DND-41 (cell line): ENCODE results near the gene GSS.
"Not testable (repeated sequence)": the region's sequence is repeated elsewhere in the genome, so short reads cannot be mapped to it uniquely, and the experiment has no call there.

ENCODE experiments used
- ATAC-seq: fragments of 200-7000 bp; cut with Tn5 transposase; 3 replicates; pipeline ENCODE4 v1.9.1; 2021; ENCODE audit warnings: low read depth; ENCODE audit not compliant: insufficient read depth
- DNase-seq: peaks from one replicate; pipeline ENCODE4 v3.0.0-alpha.2; 2020
- H2AFZ ChIP-seq: 2 replicates; pipeline ENCODE4 v1.6.0; 2012; ENCODE audit warnings: low read depth, low read length
- H3K27ac ChIP-seq: 2 replicates; pipeline ENCODE4 v1.5.1; 2012; ENCODE audit warnings: low read length, inconsistent platforms
- H3K27me3 ChIP-seq: fragments of 200-600 bp; sonication (generic); 2 replicates; pipeline ENCODE4 v1.6.0; 2012; ENCODE audit warnings: low read length, mild to moderate bottlenecking, inconsistent platforms; ENCODE audit not compliant: insufficient read depth, poor library complexity
- H3K36me3 ChIP-seq: 2 replicates; pipeline ENCODE4 v1.5.1; 2012; ENCODE audit warnings: low read length, inconsistent platforms; ENCODE audit not compliant: insufficient read depth
- H3K4me1 ChIP-seq: 2 replicates; pipeline ENCODE4 v1.5.1; 2012; ENCODE audit warnings: mild to moderate bottlenecking, low read length; ENCODE audit not compliant: insufficient read depth
- H3K4me2 ChIP-seq: 2 replicates; pipeline ENCODE4 v1.6.0; 2012; ENCODE audit warnings: mild to moderate bottlenecking, moderate library complexity, low read length, inconsistent platforms; ENCODE audit not compliant: insufficient read depth
- H3K4me3 ChIP-seq, 2 experiments: fragments of 200-600 bp in 1 of 2; shearing (Covaris generic) in 1 of 2; 2 replicates each; pipeline ENCODE4 v1.5.1; 2012 to 2016; ENCODE audit warnings: inconsistent platforms in 2 of 2, low read length in 2 of 2, mild to moderate bottlenecking in 2 of 2, low read depth in 1 of 2, moderate library complexity in 1 of 2
- H3K79me2 ChIP-seq: 2 replicates; pipeline ENCODE4 v1.6.0; 2012; ENCODE audit warnings: low read length, inconsistent platforms; ENCODE audit not compliant: insufficient read depth
- H3K9ac ChIP-seq: 2 replicates; pipeline ENCODE4 v1.6.0; 2012; ENCODE audit warnings: low read depth, mild to moderate bottlenecking, inconsistent platforms, low read length, moderate library complexity
- H3K9me3 ChIP-seq: 2 replicates; pipeline ENCODE4 v1.5.1; 2012; ENCODE audit warnings: low read length, moderate library complexity, mild to moderate bottlenecking, inconsistent platforms; ENCODE audit not compliant: insufficient read depth, severe bottlenecking
- H4K20me1 ChIP-seq: 2 replicates; pipeline ENCODE4 v1.6.0; 2012; ENCODE audit warnings: low read length; ENCODE audit not compliant: insufficient read depth
- EZH2 ChIP-seq: IDR thresholded peaks from 3 replicates; pipeline ENCODE4 v1.6.1; 2012; ENCODE audit warnings: borderline replicate concordance, low read depth, mild to moderate bottlenecking, moderate library complexity, low read length, inconsistent platforms; ENCODE audit not compliant: severe bottlenecking
- TF ChIP-seq, protein P1 (sequence below): IDR thresholded peaks from 2 replicates; pipeline ENCODE4 v1.5.1; 2012; ENCODE audit warnings: borderline replicate concordance, low read length, moderate library complexity, mild to moderate bottlenecking; ENCODE audit not compliant: poor library complexity, severe bottlenecking; ENCODE audit errors: extremely low read depth

GSS gene

GRCh38 chr20:34907616-34908469 is 47.8 kb downstream of the GSS start:
- no peaks in the 10 kb centered on the region for H4K20me1 ChIP-seq
- no peak overlapping the region for H3K27ac ChIP-seq
- no peak overlapping the region for H3K4me2 ChIP-seq
- H3K9ac ChIP-seq: no peak overlapping the region
- H3K9me3 ChIP-seq: no peaks in the 10 kb centered on the region
- DNase-seq (no peak), ATAC-seq (no peak; the same call in 2 of the 3 replicates)
- H3K4me3 ChIP-seq: no peak overlapping the region
- no peaks in the 10 kb centered on the region for H3K27me3 ChIP-seq
- no peaks in the 10 kb centered on the region for H3K36me3 ChIP-seq
- TF ChIP-seq EZH2: no peak
- TF ChIP-seq, protein P1, sequence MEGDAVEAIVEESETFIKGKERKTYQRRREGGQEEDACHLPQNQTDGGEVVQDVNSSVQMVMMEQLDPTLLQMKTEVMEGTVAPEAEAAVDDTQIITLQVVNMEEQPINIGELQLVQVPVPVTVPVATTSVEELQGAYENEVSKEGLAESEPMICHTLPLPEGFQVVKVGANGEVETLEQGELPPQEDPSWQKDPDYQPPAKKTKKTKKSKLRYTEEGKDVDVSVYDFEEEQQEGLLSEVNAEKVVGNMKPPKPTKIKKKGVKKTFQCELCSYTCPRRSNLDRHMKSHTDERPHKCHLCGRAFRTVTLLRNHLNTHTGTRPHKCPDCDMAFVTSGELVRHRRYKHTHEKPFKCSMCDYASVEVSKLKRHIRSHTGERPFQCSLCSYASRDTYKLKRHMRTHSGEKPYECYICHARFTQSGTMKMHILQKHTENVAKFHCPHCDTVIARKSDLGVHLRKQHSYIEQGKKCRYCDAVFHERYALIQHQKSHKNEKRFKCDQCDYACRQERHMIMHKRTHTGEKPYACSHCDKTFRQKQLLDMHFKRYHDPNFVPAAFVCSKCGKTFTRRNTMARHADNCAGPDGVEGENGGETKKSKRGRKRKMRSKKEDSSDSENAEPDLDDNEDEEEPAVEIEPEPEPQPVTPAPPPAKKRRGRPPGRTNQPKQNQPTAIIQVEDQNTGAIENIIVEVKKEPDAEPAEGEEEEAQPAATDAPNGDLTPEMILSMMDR: no peak
- no peak overlapping the region for H2AFZ ChIP-seq
- no peaks in the 10 kb centered on the region for H3K79me2 ChIP-seq
- H3K4me1 ChIP-seq: no peaks in the 10 kb centered on the region

DNA sequence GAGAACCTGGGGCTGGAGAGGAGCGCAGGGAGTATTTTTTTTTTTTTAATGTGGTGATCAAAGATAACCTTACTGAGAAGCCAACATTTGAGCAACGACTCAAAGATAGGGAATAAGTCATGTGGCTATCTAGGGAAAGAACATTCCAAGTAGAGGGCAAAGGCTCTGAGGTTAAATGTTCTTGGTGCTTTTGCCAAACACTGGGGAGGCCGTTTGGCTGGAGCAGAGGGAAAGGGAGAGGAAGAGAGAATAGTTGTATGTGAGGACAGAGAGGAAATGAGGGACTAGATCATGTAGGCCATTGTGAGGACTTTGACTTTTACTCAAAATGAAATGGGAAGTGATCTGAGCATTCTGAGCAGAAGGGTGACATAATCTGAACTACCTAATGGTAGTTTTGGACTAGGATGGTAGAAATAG is 51.4 kb downstream of the GSS start:
- no peaks in the 10 kb centered on the region for H3K27me3 ChIP-seq
- H3K9ac ChIP-seq: no peak overlapping the region
- no peaks in the 10 kb centered on the region for H3K4me1 ChIP-seq
- no peaks in the 10 kb centered on the region for H3K79me2 ChIP-seq
- DNase-seq (no peak), ATAC-seq (no peak)
- no peaks in the 10 kb centered on the region for H4K20me1 ChIP-seq
- no peak overlapping the region for H3K4me2 ChIP-seq
- H3K9me3 ChIP-seq: no peaks in the 10 kb centered on the region
- no peak overlapping the region for H3K4me3 ChIP-seq
- TF ChIP-seq, protein P1: no peak
- TF ChIP-seq EZH2: no peak
- no peaks in the 10 kb centered on the region for H3K36me3 ChIP-seq
- no peak overlapping the region for H3K27ac ChIP-seq
- no peak overlapping the region for H2AFZ ChIP-seq

DNA sequence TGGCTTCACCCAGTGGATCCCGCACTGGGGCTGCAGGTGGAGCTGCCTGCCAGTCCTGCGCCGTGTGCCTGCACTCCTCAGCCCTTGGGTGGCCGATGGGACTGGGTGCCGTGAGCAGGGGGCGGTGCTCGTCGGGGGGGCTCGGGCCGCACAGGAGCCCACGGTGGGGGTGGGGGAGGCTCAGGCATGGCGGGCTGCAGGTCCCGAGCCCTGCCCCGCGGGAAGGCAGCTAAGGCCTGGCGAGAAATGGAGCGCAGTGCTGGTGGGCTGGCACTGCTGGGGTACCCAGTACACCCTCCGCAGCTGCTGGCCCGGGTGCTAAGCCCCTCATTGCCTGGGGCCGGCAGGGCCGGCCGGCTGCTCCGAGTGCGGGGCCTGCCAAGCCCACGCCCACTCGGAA is 56.9 kb downstream of the GSS start:
- not testable (repeated sequence) for H3K9ac ChIP-seq, H3K27me3 ChIP-seq, ATAC-seq, H3K4me1 ChIP-seq, H3K36me3 ChIP-seq, H3K79me2 ChIP-seq, H4K20me1 ChIP-seq, H2AFZ ChIP-seq, H3K4me2 ChIP-seq, H3K9me3 ChIP-seq, H3K4me3 ChIP-seq, DNase-seq, H3K27ac ChIP-seq

DNA sequence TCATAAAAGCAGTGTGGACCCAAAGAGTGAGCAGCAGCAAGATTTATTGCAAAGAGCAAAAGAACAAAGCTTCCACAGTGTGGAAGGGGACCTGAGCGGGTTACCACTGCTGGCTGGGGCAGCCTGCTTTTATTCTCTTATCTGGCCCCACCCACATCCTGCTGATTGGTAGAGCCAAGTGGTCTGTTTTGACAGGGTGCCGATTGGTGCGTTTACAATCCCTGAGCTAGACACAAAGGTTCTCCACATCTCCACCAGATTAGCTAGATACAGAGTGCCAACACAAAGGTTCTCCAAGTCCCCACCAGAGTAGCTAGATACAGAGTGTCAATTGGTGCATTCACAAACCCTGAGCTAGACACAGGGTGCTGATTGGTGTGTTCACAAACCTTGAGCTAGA is 57.5 kb downstream of the GSS start:
- H3K36me3 ChIP-seq, H3K4me2 ChIP-seq, H4K20me1 ChIP-seq, H3K4me3 ChIP-seq, H3K9ac ChIP-seq, H3K9me3 ChIP-seq, H2AFZ ChIP-seq, H3K27ac ChIP-seq, DNase-seq, H3K79me2 ChIP-seq, ATAC-seq, H3K27me3 ChIP-seq, H3K4me1 ChIP-seq: not testable (repeated sequence)
